Right lobe of liver (tissue), 6 donors: Measurements from ENCODE around the gene FOSB. TPM values are rescaled to one million over a fixed set of nuclear protein-coding genes. Genes with fewer than 3 reads are reported as not detected.

Source experiments
- ATAC-seq, 4 donors: fragments of 200-7000 bp; cut with Tn5 transposase; one replicate each; pipeline ENCODE4 v1.9.1; 2020; ENCODE audit warnings: mild to moderate bottlenecking in 4 of 4, moderate library complexity in 4 of 4
- DNase-seq, 3 donors: peaks; one replicate each; pipeline ENCODE4 v3.0.0-alpha.2; 2020
- H3K27ac ChIP-seq, 3 donors: fragments of 200-600 bp; one replicate each; pipeline ENCODE4 v1.8.0; 2022
- H3K27me3 ChIP-seq, 2 donors: fragments of 200-600 bp; one replicate each; pipeline ENCODE4 v1.8.0; 2022
- H3K36me3 ChIP-seq, 4 donors: fragments of 200-600 bp; sonication (generic) in 1 of 4; one replicate each; pipeline versions ENCODE4 v1.5.1 to v1.8.0; 2017 to 2022; ENCODE audit warnings: control low read depth in 1 of 4
- H3K4me1 ChIP-seq, 4 donors: fragments of 200-600 bp; sonication (generic) in 1 of 4; one replicate each; pipeline versions ENCODE4 v1.5.1 to v1.8.0; 2017 to 2022; ENCODE audit warnings: control low read depth in 1 of 4
- H3K4me3 ChIP-seq, 3 donors: fragments of 200-600 bp; one replicate each; pipeline ENCODE4 v1.8.0; 2022
- H3K9me3 ChIP-seq, 4 donors: fragments of 200-600 bp; sonication (generic) in 1 of 4; one replicate each; pipeline versions ENCODE4 v1.5.1 to v1.8.0; 2017 to 2022; ENCODE audit warnings: control low read depth in 1 of 4
- POLR2A ChIP-seq: fragments of 450-650 bp; IDR thresholded peaks from one replicate; pipeline ENCODE4 v1.6.1; 2017; ENCODE audit warnings: antibody characterized with exemption, mild to moderate bottlenecking
- WGBS: methylation state at CpG from one replicate; pipeline ENCODE4 v1.1.6; 2018; ENCODE audit warnings: low coverage, low lambda C conversion rate; ENCODE audit not compliant: insufficient coverage; ENCODE audit errors: missing lambda C conversion rate; 5-methylcytosine and 5-hydroxymethylcytosine counted together
- intact Hi-C, 2 donors: fragments of 100-400 bp; cut with DNase I; formaldehyde crosslinking; loops; one replicate each; pipeline versions ENCODE4 v1.11.2 to v1.14.1; 2022
- total RNA-seq, 6 experiments: library from RNA; depleted of rRNA in 2 of 6; stranded (reverse); fragments of >200 nt in 2 of 6; fragmentation: NEBNext Ultra II Directional in 3 of 6; extraction: Animal tissue kit (Norgen Biotek cat#: 25700) in 3 of 6; gene quantifications; one replicate each; pipeline versions ENCODE4 v1.1.0 to v1.2.4, GENCODE V29; 2016 to 2023
- TF ChIP-seq, protein P1 (sequence below), 4 donors: fragments of 200-600 bp in 3 of 4; fragments of 450-650 bp in 1 of 4; IDR thresholded peaks; one replicate each; pipeline versions ENCODE4 v1.5.1 to v1.8.0; 2016 to 2022; ENCODE audit warnings: antibody characterized with exemption in 4 of 4, mild to moderate bottlenecking in 2 of 4
- donor health status: DM: no; HTN: yes; CAD: no.
- donor health status: DM: no; HTN: no; CAD: no.
- donor health status: DM: no; HTN: no; CAD: no.
- donor health status: DM: no; HTN: yes; CAD: no.
- donor health status: DM: no; HTN: yes; CAD: no.

Gene FOSB
- total RNA-seq, 6 experiments from 2014 or later = 0.19 to 1.2 (median 0.44) TPM

DNA sequence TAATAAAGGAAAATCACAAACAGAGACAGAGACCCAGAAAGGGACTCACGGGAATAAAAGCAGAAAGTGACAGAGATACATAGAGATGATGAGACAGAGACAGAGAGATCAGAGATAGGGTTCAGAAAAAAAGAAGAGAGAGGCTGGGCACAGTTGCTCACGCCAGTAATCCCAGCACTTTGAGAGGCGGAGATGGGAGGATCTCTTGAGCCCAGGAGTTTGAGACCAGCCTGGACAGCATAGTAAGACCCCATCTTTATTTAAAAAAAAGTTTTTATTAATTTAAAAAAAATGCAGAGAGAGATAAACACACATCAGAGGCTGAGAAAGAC is 19.4 kb upstream of the FOSB start:
- Histone ChIP-seq H3K4me1 (peaks cover 0 to 12% (median 6%) of the 10 kb centered on the region in 4 donors), H3K27ac (no peak overlapping the region), H3K27me3 (no peaks in the 10 kb centered on the region), H3K36me3 (no peaks in the 10 kb centered on the region), H3K4me3 (no peak overlapping the region), H3K9me3 (no peaks in the 10 kb centered on the region)
- TF ChIP-seq POLR2A = no peak
- TF ChIP-seq, protein P1, sequence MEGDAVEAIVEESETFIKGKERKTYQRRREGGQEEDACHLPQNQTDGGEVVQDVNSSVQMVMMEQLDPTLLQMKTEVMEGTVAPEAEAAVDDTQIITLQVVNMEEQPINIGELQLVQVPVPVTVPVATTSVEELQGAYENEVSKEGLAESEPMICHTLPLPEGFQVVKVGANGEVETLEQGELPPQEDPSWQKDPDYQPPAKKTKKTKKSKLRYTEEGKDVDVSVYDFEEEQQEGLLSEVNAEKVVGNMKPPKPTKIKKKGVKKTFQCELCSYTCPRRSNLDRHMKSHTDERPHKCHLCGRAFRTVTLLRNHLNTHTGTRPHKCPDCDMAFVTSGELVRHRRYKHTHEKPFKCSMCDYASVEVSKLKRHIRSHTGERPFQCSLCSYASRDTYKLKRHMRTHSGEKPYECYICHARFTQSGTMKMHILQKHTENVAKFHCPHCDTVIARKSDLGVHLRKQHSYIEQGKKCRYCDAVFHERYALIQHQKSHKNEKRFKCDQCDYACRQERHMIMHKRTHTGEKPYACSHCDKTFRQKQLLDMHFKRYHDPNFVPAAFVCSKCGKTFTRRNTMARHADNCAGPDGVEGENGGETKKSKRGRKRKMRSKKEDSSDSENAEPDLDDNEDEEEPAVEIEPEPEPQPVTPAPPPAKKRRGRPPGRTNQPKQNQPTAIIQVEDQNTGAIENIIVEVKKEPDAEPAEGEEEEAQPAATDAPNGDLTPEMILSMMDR (IDR thresholded peaks at IDR 0.05) = no peak
- intact Hi-C loops = no loop called here
- ATAC-seq (no peak), DNase-seq (no peak)
- WGBS = 81% methylated on average over 3 of the region's 3 CpGs

DNA sequence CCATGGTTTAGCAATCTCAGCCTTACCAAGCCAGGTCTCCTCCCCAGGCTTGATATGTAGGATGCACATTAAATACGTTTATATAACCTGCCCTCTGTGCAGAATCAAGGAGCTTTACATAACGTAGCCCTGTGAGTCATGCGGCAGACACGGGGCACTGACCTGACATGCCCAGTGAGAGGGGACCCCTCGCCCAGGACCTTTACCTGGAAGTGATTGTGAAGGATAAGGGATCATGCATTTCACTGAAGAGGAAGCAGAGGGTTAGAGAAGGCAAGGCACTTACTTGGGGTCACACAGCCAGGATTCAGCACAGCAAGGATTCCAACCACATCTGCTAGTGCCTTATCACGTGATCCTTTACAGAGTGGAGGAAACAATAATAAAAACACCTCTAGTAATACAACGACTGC is 18.9 kb upstream of the FOSB start:
- Histone ChIP-seq H3K27ac (no peak overlapping the region), H3K27me3 (no peaks in the 10 kb centered on the region), H3K4me3 (no peak overlapping the region), H3K4me1 (peaks cover 0 to 12% (median 6%) of the 10 kb centered on the region in 4 donors), H3K36me3 (no peaks in the 10 kb centered on the region), H3K9me3 (no peaks in the 10 kb centered on the region)
- 69% methylated on average over 7 of the region's 7 CpGs for WGBS
- DNase-seq = no peak
- TF ChIP-seq, protein P1 (IDR thresholded peaks at IDR 0.05) = no peak
- TF ChIP-seq POLR2A = no peak
- intact Hi-C loops = no loop called here
- ATAC-seq = no peak

DNA sequence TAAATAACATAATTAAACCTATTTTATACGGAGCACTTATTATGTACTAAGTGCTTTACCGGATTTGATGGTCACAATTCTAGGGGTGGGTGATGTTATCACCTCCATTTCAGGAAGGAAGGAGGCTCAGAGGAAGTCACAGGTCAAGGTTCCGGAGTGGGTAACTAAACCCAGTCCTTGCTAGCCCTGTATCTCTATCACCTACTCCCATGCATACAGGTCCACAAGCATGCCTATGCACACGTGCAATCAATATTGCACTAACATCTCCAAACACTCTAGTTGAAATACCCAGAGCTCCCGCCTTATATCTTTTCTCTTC is 17.8 kb upstream of the FOSB start:
- Histone ChIP-seq H3K36me3 (no peaks in the 10 kb centered on the region), H3K27me3 (no peaks in the 10 kb centered on the region), H3K9me3 (no peaks in the 10 kb centered on the region), H3K4me3 (peak overlapping the region; percentile 45 to 58 (median 49)), H3K27ac (peak overlapping the region in 2 of 3 donors; percentile 28 to 30), H3K4me1 (peaks cover 0 to 4% (median under 1%) of the 10 kb centered on the region in 4 donors)
- ATAC-seq = peak; percentile 4 to 27 (median 14)
- DNase-seq = no peak
- intact Hi-C loops = no loop called here
- 19% methylated on average over 5 of the region's 5 CpGs for WGBS
- TF ChIP-seq, protein P1 (IDR thresholded peaks at IDR 0.05) = no peak
- no peak for TF ChIP-seq POLR2A

DNA sequence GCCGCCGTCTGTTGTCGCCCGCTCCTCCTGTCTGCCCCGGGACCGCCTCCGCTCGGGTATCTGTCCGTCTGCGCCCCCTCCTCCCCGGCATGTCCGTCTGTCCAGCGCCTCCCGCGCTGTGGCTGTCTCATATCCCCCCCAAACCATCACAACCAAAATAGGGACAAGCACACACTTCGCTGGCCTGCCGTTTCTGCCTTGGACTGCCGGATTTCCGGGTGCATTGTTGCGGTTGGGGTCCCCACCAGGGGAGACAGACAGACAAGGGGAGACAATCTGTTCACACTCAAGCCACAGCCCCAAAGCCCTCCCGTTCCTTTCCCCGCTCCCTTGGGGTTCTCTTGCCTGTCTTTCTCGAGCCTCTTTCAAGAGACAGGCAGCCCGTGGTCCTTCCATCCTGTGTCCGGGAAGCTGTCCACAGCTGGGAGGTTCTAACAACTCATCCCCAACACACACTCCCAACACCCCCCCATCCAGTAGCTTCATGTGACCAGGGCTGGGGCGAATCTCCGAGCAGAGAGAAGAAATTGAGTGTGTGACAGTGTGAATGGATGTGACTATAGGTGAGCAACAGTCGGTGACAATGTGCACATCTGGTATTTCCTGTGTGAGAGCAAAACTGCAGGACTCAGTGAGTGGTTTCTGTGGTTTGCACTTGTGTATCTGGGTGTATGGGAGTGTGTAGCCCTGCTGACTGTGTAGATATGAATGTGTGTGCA is 16.5 kb upstream of the FOSB start:
- ATAC-seq (peak in 1 of 4 donors; percentile 1), DNase-seq (no peak)
- Histone ChIP-seq H3K36me3 (no peaks in the 10 kb centered on the region), H3K9me3 (no peaks in the 10 kb centered on the region), H3K27ac (peak overlapping the region; percentile 31 to 52 (median 38)), H3K27me3 (no peaks in the 10 kb centered on the region), H3K4me1 (peaks cover 0 to 8% (median 2%) of the 10 kb centered on the region in 4 donors), H3K4me3 (peak overlapping the region; percentile 45 to 58 (median 49))
- TF ChIP-seq POLR2A = no peak
- TF ChIP-seq, protein P1 (IDR thresholded peaks at IDR 0.05) = no peak
- intact Hi-C loops = no loop called here
- WGBS = 13% methylated on average over 16 of the region's 28 CpGs
